Stimulated activated CD8-positive, alpha-beta memory T cell treated with anti-CD3 and anti-CD28 coated beads, Interleukin-4, amount 100 ng/mL, for 4 hours (primary cell): ENCODE results near the gene IBTK.
A peak's percentile ranks its signal among the peaks of the same experiment; 100 is the strongest.
"Not testable (repeated sequence)": the region's sequence is repeated elsewhere in the genome, so short reads cannot be mapped to it uniquely, and the experiment has no call there.

ENCODE experiments used
- DNase-seq, 2 donors: peaks; one replicate each; pipeline ENCODE4 v3.0.0-alpha.2; 2020; ENCODE audit warnings: low read depth in 2 of 2, low spot score in 1 of 2

Gene IBTK, protein sequence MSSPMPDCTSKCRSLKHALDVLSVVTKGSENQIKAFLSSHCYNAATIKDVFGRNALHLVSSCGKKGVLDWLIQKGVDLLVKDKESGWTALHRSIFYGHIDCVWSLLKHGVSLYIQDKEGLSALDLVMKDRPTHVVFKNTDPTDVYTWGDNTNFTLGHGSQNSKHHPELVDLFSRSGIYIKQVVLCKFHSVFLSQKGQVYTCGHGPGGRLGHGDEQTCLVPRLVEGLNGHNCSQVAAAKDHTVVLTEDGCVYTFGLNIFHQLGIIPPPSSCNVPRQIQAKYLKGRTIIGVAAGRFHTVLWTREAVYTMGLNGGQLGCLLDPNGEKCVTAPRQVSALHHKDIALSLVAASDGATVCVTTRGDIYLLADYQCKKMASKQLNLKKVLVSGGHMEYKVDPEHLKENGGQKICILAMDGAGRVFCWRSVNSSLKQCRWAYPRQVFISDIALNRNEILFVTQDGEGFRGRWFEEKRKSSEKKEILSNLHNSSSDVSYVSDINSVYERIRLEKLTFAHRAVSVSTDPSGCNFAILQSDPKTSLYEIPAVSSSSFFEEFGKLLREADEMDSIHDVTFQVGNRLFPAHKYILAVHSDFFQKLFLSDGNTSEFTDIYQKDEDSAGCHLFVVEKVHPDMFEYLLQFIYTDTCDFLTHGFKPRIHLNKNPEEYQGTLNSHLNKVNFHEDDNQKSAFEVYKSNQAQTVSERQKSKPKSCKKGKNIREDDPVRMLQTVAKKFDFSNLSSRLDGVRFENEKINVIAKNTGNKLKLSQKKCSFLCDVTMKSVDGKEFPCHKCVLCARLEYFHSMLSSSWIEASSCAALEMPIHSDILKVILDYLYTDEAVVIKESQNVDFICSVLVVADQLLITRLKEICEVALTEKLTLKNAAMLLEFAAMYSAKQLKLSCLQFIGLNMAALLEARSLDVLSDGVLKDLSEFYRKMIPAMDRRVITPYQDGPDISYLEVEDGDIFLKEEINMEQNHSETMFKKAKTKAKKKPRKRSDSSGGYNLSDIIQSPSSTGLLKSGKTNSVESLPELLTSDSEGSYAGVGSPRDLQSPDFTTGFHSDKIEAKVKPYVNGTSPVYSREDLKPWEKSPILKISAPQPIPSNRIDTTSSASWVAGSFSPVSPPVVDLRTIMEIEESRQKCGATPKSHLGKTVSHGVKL (N-terminal part only)

DNA sequence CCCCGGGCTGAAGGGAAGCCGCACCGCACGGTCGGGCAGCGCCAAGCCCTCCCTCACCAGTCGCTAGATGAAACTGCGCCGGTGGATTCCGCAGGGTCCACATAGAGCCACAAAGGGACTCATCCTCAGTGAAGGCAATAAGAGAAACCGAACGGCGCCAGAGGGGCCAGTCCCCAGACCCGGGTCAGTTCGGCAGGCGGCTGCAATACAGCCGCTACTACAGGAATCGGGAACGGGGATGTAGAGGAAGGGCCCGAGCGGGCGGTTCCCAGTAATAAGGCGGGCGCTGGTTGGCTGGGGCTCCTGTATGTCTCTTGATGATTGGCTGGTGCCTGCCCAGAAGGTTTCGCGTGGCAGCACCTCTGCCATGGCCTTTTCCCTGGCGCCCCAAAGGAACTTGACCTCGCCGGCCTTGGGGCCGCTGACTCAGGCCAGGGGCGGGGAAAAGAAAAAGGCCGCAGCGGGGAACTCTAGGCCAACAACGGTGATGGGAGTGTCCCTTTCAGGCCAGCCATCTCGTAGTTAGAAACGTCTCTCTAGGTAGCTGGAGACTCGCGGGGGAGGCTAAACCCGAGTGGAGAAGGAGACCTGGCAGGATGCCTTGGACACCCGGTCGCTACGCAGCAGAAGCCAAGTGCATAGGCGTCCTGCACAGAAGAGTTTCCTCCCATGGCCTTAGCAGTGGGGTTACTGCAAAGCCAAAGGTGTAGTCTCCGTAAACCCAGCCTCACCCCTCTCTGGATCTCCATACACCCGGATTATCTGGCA, at the start of gene IBTK:
IBTK (minus strand) TSS at position 240 of the 768 bp plus-strand sequence. CDS start 7,258 bp downstream, outside the sequence.
- peak; percentile 77 to 80 for DNase-seq

DNA sequence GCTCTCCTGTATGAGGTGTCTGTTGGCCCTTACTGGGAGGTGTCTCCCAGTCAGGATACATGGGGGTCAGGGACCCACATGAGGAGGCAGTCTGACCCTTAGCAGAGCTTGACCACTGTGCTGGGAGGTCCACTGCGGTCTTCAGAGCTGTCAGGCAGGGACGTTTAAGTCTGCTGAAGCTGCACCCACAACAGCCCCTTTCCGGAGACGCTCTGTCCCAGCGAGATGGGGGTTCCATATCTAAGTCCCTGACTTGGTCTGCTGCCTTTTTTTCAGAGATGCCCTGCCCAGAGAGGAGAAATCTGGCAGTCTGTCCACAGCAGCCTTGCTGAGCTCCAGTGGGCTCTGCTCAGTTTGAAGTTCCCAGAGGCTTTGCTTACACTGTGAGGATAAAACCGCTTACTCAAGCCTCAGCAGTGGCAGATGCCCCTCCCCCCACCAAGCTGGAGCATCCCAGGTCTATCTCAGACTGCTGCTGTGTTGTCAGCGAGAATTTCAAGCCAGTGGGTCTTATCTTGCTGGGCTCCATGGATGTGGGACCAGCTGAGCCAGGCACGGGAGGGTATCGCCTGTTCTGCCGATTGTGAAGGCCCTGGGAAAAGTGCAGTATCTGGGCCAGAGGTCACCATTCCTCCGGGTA, 36.3 kb upstream of the IBTK start:
- DNase-seq, result no peak

DNA sequence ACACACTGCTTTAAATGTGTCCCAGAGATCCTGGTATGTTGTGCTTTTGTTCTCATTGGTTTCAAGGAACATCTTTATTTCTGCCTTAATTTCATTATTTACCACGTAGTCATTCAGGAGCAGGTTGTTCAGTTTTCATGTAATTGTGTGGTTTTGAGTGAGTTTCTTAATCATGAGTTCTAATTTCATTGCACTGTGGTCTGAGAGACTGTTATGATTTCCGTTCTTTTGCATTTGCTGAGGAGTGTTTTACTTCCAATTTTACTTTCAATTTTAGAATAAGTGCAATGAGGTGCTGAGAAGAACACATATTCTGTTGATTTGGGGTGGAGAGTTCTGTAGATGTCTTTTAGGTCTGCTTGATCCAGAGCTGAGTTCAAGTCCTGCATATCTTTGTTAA, 34.0 kb upstream of the IBTK start:
- DNase-seq, result not testable (repeated sequence)

DNA sequence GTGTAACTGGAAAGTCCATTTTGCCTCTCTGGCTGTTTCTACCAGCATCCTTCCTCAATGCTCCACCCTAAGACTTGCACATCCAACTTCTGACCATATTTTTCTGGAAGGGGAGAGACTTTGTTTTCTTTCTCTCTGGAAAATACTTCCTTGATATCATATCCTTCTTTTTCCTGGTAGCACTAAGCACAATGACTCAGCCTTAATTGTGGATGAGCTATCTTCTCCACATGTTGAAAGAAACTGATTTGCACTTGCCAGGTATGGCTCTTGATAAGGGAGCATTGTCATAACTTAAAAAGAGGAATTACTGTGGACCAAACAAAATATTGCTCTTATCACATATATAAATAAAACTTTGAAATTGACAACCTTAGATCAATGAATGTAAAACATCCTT, 30.1 kb upstream of the IBTK start:
- no peak for DNase-seq

DNA sequence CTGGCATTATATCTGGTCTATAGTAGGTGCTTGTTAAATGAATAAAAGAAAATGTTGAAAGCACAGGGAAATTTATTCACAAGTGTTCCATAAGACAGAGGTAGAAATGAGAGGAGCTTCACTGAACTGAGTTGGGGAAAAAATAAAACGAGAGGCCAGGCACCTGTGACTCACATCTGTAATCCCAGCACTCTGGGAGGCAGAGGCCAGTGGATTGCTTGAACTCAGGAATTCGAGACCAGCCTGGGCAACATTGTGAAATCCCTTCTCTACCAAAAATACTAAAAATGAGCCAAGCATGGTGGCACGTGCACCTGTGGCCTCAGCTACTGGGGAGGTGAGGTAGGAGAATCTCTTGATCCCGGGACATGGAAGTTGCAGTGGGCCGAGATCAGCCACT, 28.1 kb upstream of the IBTK start:
- DNase-seq, result no peak

DNA sequence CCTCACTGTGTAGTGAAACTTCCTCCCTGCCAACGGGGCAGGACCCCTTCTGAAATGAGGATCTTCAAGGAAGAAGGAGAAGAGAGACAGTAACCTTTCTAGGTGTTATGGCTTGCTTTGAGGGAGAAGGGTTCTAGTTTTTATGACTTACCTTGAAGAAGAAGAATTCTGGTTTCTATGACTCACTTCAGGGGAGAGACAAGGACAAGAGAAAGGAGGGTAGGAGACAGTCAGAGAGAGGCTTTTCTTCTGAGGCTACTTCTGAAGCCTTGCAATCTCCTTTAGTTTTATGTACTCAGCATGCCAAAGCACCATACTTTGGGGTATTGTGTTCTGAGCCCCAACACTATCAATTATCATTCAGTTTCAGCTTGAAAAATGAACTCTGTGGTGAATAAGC, 25.8 kb upstream of the IBTK start:
- DNase-seq, result no peak

DNA sequence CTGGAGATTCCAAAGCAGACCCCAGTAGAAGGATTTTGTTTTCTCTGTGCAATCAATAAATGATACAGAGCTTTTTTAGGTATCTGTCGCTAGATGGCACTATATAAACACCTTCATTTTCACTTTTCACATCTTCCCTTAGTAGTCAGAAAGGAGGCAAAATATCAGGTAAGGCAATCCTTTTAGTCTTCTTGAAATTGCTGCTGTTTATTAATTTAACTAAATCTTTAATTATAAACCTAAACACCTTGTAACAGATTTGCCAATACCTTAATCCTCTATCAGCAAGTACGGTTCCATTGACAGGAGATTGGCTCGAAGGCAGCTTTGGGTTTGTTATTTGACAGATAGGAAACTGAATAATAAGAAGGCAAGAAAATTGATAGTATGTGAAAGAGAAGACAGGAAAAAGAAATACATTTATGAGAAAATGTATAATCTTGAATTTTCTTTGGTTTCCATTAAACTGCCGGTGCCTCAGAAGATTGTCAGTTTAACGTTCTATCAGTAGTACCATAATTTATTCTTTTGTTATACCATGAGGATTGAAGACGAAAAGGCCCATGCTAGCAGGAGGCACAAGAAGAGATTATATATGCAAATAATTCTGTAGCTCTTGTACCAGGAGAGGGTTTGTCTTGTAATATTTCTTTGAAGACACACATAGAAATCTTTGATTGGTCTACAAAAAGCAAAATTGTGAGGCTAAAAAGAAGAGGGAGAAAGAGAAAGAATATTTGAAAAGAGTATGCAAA, 23.5 kb upstream of the IBTK start:
- DNase-seq, result no peak

DNA sequence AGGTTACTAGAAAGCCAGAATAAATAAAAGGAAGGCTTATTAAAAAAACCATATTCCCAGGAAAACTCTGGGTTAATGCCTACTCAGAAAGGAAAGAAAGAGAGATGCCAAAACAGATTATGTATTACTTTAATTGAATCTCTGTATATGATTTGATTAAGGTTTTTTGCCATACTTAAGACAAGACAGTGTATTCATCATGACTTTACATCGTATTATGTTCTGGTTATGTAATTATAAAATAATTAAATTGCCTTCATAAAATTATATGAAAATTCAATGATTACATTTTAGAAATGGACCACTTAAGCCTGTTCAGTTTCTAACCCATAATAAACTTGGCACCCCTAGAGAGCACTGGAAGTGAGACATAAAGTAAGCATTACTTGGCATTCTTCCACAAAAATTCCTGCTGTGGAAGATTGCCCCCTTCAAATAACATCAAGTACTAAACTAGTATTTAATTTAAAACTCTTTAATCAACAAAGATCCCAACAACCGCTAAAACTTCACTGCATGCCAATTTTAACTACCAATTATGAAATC, 20.8 kb upstream of the IBTK start:
- no peak for DNase-seq

DNA sequence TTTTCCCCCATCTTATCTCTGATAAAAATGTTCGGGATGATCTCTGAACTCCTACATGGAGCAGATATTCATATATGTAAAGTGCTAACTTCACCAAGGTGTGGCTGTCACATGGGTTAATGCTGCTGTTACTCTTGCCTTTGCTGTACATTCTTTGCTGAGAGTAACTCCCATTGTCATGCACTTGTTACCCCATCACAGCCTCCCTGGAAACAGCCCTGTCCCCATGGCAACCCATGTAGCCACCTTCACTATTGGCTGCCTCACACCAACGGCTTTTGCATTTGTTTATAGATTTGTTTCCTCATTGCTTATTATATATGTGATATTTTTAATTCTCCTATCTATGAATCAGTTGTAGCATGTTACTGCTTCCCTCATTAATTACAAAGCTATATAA, 17.3 kb upstream of the IBTK start:
- DNase-seq, result no peak

DNA sequence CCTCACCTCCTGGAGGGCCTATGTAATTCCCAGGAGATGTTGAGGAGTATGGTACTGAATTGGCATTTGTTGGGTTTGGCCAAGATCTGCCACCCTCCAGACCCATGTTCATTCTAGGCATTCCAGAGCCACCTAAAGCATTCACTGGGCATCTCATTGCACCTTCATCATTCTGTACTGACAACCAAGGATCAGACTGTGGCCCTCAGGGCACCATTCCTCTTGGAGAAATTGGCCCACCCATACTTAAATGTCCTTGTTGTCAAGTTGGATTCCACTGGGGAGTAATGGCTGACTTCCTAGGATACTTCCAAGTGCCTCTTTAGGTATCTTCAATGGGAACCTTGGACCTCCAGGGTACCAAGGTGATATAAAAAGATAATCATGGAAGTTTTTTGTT, 16.8 kb upstream of the IBTK start:
- no peak for DNase-seq

DNA sequence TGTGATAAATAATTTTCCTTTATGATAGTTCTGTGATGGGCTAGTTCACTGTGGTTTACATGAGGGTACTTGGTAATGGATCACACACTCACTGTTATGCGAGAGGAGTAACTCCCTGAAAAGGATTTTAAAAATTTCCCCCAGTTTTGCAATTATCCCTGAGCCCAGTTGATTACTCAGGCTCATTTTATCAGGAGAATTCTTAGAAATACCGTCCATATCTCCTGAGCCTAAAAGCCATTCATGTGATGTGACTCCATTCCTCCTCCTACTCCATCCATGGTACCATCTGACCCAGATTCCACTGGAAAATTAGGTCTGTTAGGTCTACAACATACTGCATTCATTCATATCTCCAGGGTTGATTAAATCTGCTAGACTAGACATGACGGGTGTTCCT, 16.4 kb upstream of the IBTK start:
- DNase-seq, result no peak

DNA sequence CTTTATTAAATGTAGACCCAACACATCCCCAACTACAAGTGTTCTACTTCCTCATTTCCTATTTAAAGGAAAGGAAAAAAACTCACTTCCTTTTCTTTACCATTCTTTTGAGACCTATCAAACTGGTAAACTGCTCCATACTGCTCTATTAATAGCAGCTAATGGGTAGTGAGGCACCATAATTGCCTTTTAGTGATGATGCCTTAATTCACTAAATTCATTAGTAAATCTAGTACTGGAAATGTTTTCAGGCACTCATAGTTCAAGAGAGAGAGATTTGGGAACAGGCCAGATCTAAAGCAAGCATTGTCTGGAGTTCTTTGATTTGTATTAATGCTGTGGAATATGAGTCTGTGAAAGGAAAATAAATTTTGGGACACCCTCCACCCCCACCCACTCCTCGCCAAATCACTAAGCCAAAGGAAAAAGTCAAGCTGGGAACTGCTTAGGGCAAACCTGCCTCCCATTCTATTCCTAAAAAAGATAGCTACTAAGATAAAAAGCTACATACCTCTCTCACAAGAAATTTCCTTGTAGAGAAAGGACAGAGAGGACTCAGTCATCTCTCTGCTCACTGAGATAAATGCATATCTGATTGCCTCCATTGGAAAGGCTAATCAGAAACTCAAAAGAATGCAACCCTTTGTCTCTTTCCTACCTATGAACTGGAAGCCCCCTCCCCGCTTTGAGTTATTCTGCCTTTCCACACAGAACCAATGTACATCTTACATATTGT, 13.6 kb upstream of the IBTK start:
- DNase-seq, result no peak

DNA sequence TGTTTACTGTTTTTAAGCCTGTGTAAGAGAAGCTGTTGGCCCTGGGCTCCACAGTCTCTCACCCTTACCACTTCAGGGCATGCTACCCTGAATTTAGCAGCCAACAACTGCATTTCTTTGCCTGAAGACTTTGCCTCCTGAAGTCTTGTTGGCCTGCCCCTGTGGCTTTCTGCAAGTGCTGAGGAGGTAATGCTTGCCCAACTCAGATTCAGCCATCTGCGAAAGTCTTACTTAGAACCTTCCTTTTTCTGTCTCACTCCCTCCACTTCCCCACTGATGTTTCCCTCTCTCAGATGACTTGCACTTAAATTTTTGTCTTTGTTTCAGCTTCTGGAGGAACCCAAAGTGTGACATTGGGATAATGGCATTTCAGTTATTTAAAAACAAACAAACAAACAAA, 11.8 kb upstream of the IBTK start:
- no peak for DNase-seq

DNA sequence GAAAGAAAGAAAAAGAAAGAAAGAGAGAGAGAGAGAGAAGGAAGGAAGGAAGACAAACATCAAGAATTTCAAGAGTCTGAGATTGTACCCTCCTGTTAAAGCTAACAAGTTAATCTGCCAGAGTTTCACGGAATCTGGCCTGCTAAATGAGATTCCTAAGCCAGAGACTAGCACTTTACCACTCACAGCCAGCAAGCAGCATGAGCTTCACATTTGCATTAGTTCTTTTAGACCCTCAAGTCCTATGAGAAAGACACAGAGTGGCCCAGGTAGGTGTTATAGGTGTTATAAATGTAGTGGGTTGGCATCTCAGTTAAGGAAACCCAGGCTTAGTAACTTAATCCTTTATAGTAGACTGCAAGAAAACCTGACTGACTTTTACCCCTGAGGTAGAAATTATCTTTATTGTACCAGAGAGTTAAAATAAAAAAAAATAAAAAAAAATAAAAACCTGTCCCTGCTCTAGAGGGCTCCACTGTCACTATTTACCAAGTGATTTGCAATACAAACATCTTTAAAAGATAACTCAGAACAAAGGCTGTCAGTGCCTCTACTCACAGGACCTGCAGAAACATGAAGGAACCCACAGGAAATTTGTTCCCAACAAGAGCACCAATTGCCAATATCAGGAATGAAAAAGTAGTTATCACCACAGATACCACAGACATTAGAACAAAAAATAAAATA, 9.7 kb upstream of the IBTK start:
- no peak for DNase-seq

DNA sequence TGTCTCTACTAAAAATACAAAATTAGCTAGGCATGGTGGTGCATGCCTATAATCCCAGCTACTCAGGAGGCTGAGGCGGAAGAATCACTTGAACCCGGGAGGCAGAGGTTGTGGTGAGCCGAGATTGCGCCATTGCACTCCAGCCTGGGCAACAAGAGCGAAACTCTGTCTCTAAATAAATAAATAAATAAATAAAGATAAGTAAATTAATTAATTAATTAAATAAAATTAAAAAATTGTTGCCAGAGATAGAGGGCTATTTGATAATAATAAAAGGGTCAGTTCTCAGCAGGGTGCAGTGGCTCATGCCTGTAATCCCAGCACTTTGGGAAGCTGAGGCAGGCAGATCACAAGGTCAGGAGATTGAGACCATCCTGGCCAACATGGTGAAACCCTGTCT, 7.2 kb upstream of the IBTK start:
- DNase-seq, result not testable (repeated sequence)

DNA sequence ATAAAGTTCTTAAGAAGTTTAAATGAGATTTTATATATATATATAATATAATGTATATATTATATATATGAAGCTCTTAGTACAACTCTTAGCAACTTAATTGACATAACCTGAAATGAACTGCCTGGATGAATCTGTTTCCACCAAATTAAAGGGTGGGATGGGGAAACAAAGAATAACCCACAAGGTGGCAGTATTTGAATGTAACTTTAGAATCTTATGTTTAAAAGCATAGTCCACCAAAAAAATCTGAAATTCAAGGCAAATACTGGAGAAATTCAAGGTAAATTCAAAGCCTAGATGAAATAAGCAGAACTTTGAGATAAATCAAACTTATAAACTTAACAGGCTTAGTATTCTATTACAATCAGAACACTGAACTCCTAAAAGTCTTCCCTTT, 4.4 kb upstream of the IBTK start:
- DNase-seq, result no peak

DNA sequence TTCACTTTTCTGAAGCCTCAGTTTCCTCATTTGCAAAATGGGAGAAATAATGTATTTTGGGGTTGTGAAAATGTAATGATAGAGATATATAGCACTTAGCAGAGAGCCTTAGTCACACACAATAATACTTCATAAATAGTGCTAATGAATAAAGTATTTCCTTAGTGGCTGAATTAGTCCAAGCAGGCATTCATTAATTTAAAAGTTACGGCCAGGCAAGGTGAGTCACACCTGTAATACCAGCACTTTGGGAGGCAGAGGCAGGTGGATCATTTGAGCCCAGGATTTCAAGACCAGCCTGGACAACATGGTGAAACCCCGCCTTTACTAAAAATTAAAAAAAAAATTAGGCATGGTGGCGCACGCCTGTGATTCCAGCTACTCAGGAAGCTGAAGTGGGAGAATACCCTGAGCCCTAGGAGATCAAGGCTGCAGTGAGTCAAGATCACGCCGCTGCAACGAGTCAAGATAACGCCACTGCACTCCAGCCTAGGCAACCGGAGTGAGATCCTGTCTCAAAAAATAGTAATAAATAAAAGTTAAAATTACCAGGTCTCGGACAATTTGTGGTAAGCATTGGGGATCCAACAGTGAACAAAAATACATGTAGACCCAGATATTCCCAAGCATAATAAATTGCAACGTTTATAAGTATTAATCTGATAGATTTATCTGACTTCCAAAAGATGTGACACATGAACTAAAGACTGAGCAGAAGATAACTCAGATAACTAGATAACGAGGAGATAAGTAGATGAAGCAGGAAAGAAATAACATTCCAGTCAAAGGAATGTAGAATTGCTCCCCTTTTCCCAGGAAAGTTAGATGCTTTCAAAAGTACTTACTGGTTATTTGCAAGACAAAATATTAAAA, 2.1 kb upstream of the IBTK start:
- no peak for DNase-seq
